GM12878 (cell line): ENCODE data around the gene DBX2. TPM values are rescaled to one million over a fixed set of nuclear protein-coding genes. Genes with fewer than 3 reads are reported as not detected.

ENCODE experiments used
- ATAC-seq: fragments of 200-7000 bp; cut with Tn5 transposase; 3 replicates; pipeline ENCODE4 v1.9.1; 2020; ENCODE audit warnings: mild to moderate bottlenecking, moderate library complexity
- BruUV-seq: library from RNA; stranded (reverse); fragments of 400-500 nt; replicated peaks from 2 replicates; lab custom pipeline; 2021; lab: Mats Ljungman, UMichigan
- CTCF ChIA-PET: fragments of 300-600 bp; sonication (Branson Sonifier 250); formaldehyde crosslinking; extraction: SDS; loops from one replicate; lab custom pipeline; 2021; ENCODE audit warnings: inconsistent platforms; lab: Yijun Ruan, JAX
- POLR2A ChIA-PET: fragments of 350-600 bp; formaldehyde crosslinking; extraction: SDS; loops from one replicate; lab custom pipeline; 2021; ENCODE audit warnings: inconsistent platforms; lab: Charles Lee
- RAD21 ChIA-PET: fragments of 300-600 bp; sonication (Branson Sonifier 250); formaldehyde crosslinking; loops from one replicate; lab custom pipeline; 2023; ENCODE audit warnings: antibody characterized with exemption; ENCODE audit not compliant: unreplicated experiment; lab: Charles Lee
- SMC1A ChIA-PET: fragments of 300-600 bp; sonication (Branson Sonifier 250); formaldehyde crosslinking; loops from one replicate; lab custom pipeline; 2023; ENCODE audit not compliant: unreplicated experiment, uncharacterized antibody; lab: Charles Lee
- DNase-seq: peaks from one replicate; pipeline ENCODE4 v3.0.0-alpha.2; 2011; ENCODE audit warnings: low read depth, low spot score
- FAIRE-seq: peaks from 3 replicates; lab custom pipeline; 2011; peaks lifted over from hg19 to GRCh38; lab: Jason Lieb, UNC
- H2AFZ ChIP-seq: 2 replicates; pipeline ENCODE4 v1.6.0; 2011; ENCODE audit warnings: low read depth, low read length, control low read depth; ENCODE audit not compliant: control insufficient read depth
- H3K27ac ChIP-seq: 2 replicates; pipeline ENCODE4 v1.5.1; 2011; ENCODE audit warnings: control low read depth; ENCODE audit not compliant: control insufficient read depth, insufficient read depth
- H3K27me3 ChIP-seq, 2 experiments: replicated peaks in 1 of 2; 2 replicates each; pipeline versions ENCODE4 v1.6.0 to v1.6.1; 2011; ENCODE audit warnings: low read length in 1 of 2; ENCODE audit not compliant: control insufficient read depth in 2 of 2, insufficient read depth in 2 of 2
- H3K36me3 ChIP-seq, 2 experiments: 2 replicates each; pipeline ENCODE4 v1.5.1; 2011; ENCODE audit warnings: low read length in 1 of 2; ENCODE audit not compliant: control insufficient read depth in 2 of 2, insufficient read depth in 2 of 2
- H3K4me1 ChIP-seq: 2 replicates; pipeline ENCODE4 v1.6.1; 2011; ENCODE audit warnings: mild to moderate bottlenecking, low read length, moderate library complexity, mixed read lengths; ENCODE audit not compliant: control insufficient read depth, insufficient read depth
- H3K4me2 ChIP-seq: 2 replicates; pipeline ENCODE4 v1.6.0; 2011; ENCODE audit warnings: control low read depth; ENCODE audit not compliant: control insufficient read depth, insufficient read depth
- H3K4me3 ChIP-seq: fragments of 200-600 bp; sonication (generic); 2 replicates; pipeline ENCODE4 v1.5.1; 2016
- H3K79me2 ChIP-seq: 2 replicates; pipeline ENCODE4 v1.6.0; 2011; ENCODE audit warnings: low read length; ENCODE audit not compliant: control insufficient read depth, insufficient read depth
- H3K9ac ChIP-seq: 2 replicates; pipeline ENCODE4 v1.8.0; 2011; ENCODE audit warnings: low read length, control low read depth, mixed read lengths; ENCODE audit not compliant: control insufficient read depth, insufficient read depth
- H3K9me3 ChIP-seq: replicated peaks from 3 replicates; pipeline ENCODE4 v1.5.1; 2011; ENCODE audit warnings: mild to moderate bottlenecking, low read length; ENCODE audit not compliant: control insufficient read depth, insufficient read depth
- H4K20me1 ChIP-seq: 2 replicates; pipeline ENCODE4 v1.6.0; 2011; ENCODE audit not compliant: control insufficient read depth, insufficient read depth
- BHLHE40 ChIP-seq, 2 experiments: fragments of 450-650 bp in 1 of 2; IDR thresholded peaks; 2 replicates each; pipeline ENCODE4 v1.6.1; 2011 to 2017; ENCODE audit warnings: low read depth in 2 of 2, borderline replicate concordance in 1 of 2, improper control_type of control experiment in 1 of 2, low read length in 1 of 2, mild to moderate bottlenecking in 1 of 2
- EED ChIP-seq: sonication (generic); IDR thresholded peaks from 2 replicates; pipeline ENCODE4 v1.6.1; 2016; ENCODE audit warnings: antibody characterized with exemption, low read depth
- EZH2 ChIP-seq: IDR thresholded peaks from 2 replicates; pipeline ENCODE4 v1.6.1; 2012; ENCODE audit warnings: low read depth, mild to moderate bottlenecking, control low read depth, inconsistent platforms, low read length, borderline replicate concordance; ENCODE audit not compliant: control insufficient read depth
- FOXM1 ChIP-seq: IDR thresholded peaks from 2 replicates; pipeline ENCODE4 v1.6.1; 2012; ENCODE audit warnings: low read depth, mild to moderate bottlenecking, inconsistent platforms, low read length, moderate library complexity
- HDGF ChIP-seq: fragments of 450-650 bp; IDR thresholded peaks from 2 replicates; pipeline ENCODE4 v1.6.1; 2016; ENCODE audit warnings: antibody characterized with exemption
- MYB ChIP-seq: fragments of 150-350 bp; IDR thresholded peaks from 2 replicates; pipeline ENCODE4 v1.6.1; 2014; ENCODE audit warnings: mild to moderate bottlenecking, low read depth, low read length, borderline replicate concordance
- NR2F1 ChIP-seq: fragments of 450-650 bp; conservative IDR thresholded peaks from 2 replicates; pipeline ENCODE4 v1.6.1; 2017; ENCODE audit warnings: mild to moderate bottlenecking
- SIN3A ChIP-seq: IDR thresholded peaks from 2 replicates; pipeline ENCODE4 v1.6.1; 2012; ENCODE audit warnings: low read depth, low read length, improper control_type of control experiment
- SRF ChIP-seq, 2 experiments: IDR thresholded peaks; 2 replicates each; pipeline ENCODE4 v1.6.1; 2011; ENCODE audit warnings: low read depth in 2 of 2, low read length in 2 of 2, mild to moderate bottlenecking in 1 of 2, moderate library complexity in 1 of 2
- ZBED1 ChIP-seq: IDR thresholded peaks from 2 replicates; pipeline ENCODE4 v1.6.1; 2016; ENCODE audit warnings: borderline replicate concordance
- ZBTB40 ChIP-seq: fragments of 450-650 bp; IDR thresholded peaks from 2 replicates; pipeline ENCODE4 v1.6.1; 2016; ENCODE audit warnings: mild to moderate bottlenecking, moderate library complexity, borderline replicate concordance
- ZZZ3 ChIP-seq: IDR thresholded peaks from 2 replicates; pipeline ENCODE4 v1.6.1; 2011; ENCODE audit warnings: low read depth; ENCODE audit not compliant: control insufficient read depth, insufficient read length
- WGBS: methylation state at CpG from one replicate; pipeline ENCODE4 v1.1.6; 2016; ENCODE audit warnings: low lambda C conversion rate; ENCODE audit not compliant: insufficient replicate concordance, insufficient coverage; ENCODE audit errors: missing lambda C conversion rate; 5-methylcytosine and 5-hydroxymethylcytosine counted together
- in situ Hi-C: fragments of 300-500 bp; cut with MboI; formaldehyde crosslinking; loops from 9 replicates; pipeline ENCODE4 v1.14.3; 2018; ENCODE audit warnings: mixed read lengths
- intact Hi-C: fragments of 100-400 bp; cut with micrococcal nuclease; formaldehyde crosslinking; loops from one replicate; pipeline ENCODE4 v1.14.2; 2022; ENCODE audit not compliant: unreplicated experiment
- polyA plus RNA-seq, 11 experiments: library from polyadenylated mRNA; depleted of rRNA in 4 of 11; unstranded in 6 of 11; stranded (reverse) in 5 of 11; fragments of >200 nt; fragmentation: Nextera tagmentation in 4 of 11; fragmentation: Illumina TruSeq in 1 of 11; extraction: Ambion mirVana in 4 of 11; extraction: Trizol in 1 of 11; gene quantifications; 1 replicate in 1 of 11; 2 replicates in 10 of 11; pipeline versions ENCODE4 v1.2.1 to v1.2.3, GENCODE V29; 2011 to 2016; ENCODE audit warnings: inconsistent platforms in 2 of 11, missing spikeins in 2 of 11, low read depth in 1 of 11
- total RNA-seq, 4 experiments: library from RNA; depleted of rRNA in 3 of 4; stranded (reverse); fragments of >200 nt in 3 of 4; fragmentation: Illumina TruSeq in 1 of 4; extraction: Trizol in 1 of 4; gene quantifications; 2 replicates each; pipeline versions ENCODE4 v1.2.1 to v1.2.3, GENCODE V29; 2013 to 2021
- TF ChIP-seq, protein P1 (sequence below): IDR thresholded peaks from 2 replicates; pipeline ENCODE4 v1.6.1; 2012; ENCODE audit warnings: low read depth, low read length, improper control_type of control experiment

DBX2 gene
- total and polyA plus RNA-seq, 10 of the 15 experiments (the other 5 are each of a cell fraction or from before 2014, with no cell fraction given) = not detected

- no peaks in the 10 kb centered on the region for H3K4me1 ChIP-seq
- H3K9me3 ChIP-seq = no peaks in the 10 kb centered on the region
- TF ChIP-seq BHLHE40 (IDR thresholded peaks at IDR 0.05; ENCODE audit: borderline replicate concordance in 1 of 2, low read depth in 2 of 2, low read length in 1 of 2) = no peak
- TF ChIP-seq, protein P1, sequence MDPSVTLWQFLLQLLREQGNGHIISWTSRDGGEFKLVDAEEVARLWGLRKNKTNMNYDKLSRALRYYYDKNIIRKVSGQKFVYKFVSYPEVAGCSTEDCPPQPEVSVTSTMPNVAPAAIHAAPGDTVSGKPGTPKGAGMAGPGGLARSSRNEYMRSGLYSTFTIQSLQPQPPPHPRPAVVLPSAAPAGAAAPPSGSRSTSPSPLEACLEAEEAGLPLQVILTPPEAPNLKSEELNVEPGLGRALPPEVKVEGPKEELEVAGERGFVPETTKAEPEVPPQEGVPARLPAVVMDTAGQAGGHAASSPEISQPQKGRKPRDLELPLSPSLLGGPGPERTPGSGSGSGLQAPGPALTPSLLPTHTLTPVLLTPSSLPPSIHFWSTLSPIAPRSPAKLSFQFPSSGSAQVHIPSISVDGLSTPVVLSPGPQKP = no peak
- no peak for TF ChIP-seq HDGF
- TF ChIP-seq, all 136 proteins: peak for 0
- Histone ChIP-seq H2AFZ (no peak overlapping the region), H3K27me3 (peaks cover 0 to 2% of the 10 kb centered on the region in 2 experiments; a peak in 1 of 4 replicates), H3K4me2 (no peak overlapping the region), H3K4me3 (no peak overlapping the region), H3K27ac (no peak overlapping the region), H3K36me3 (no peaks in the 10 kb centered on the region), H3K79me2 (no peaks in the 10 kb centered on the region), H3K9ac (no peak overlapping the region), H4K20me1 (no peaks in the 10 kb centered on the region)
- intact Hi-C loops = no loop called here
- no peak for ATAC-seq
- RAD21 ChIA-PET = no interaction called here
- CTCF ChIA-PET = interaction anchor here (0.5 kb wide), 1 partner anchor 473 kb away, joined by 3 read pairs; no protein-coding TSS in a partner anchor
- BruUV-seq = no TSS peak
- DNase-seq = no peak
- SMC1A ChIA-PET = no interaction called here
- 30% methylated on average over 5 of the region's 5 CpGs for WGBS
- POLR2A ChIA-PET = no interaction called here
- FAIRE-seq = no peak
- in situ Hi-C loops = no loop called here
Observed at GRCh38 chr12:44979918-44980317, 71.0 kb downstream of the DBX2 start.

- Histone ChIP-seq H3K9ac (no peak overlapping the region), H3K4me3 (no peak overlapping the region), H3K27me3 (peaks cover 0 to 2% of the 10 kb centered on the region in 2 experiments; a peak in 1 of 4 replicates), H2AFZ (no peak overlapping the region), H3K27ac (no peak overlapping the region), H4K20me1 (no peaks in the 10 kb centered on the region), H3K9me3 (no peaks in the 10 kb centered on the region), H3K4me2 (no peak overlapping the region), H3K79me2 (no peaks in the 10 kb centered on the region), H3K4me1 (no peaks in the 10 kb centered on the region), H3K36me3 (no peaks in the 10 kb centered on the region)
- ChIA-PET CTCF (no interaction called here), SMC1A (no interaction called here), POLR2A (no interaction called here), RAD21 (no interaction called here)
- no peak for ATAC-seq
- BruUV-seq = no TSS peak
- in situ Hi-C loops (no loop called here), intact Hi-C loops (no loop called here)
- DNase-seq = no peak
- no peak for FAIRE-seq
- TF ChIP-seq MYB (no peak), EED (no peak), SRF (IDR thresholded peaks at IDR 0.05; ENCODE audit: low read depth in 2 of 2, low read length in 2 of 2) (no peak), NR2F1 (no peak), EZH2 (no peak), SIN3A (no peak), BHLHE40 (IDR thresholded peaks at IDR 0.05; ENCODE audit: borderline replicate concordance in 1 of 2, low read depth in 2 of 2, low read length in 1 of 2) (no peak), FOXM1 (no peak), ZBED1 (no peak), ZBTB40 (no peak), ZZZ3 (no peak)
Observed at GRCh38 chr12:44976246-44976645, 74.7 kb downstream of the DBX2 start.
